Stimulated activated CD4-positive, alpha-beta T cell treated with anti-CD3 and anti-CD28 coated beads, TNF-alpha, amount 100 ng/mL, for 4 hours (primary cell): ENCODE results near the gene NAT8L.

Source experiments
- DNase-seq, 3 experiments: peaks; one replicate each; pipeline ENCODE4 v3.0.0-alpha.2; 2020; ENCODE audit warnings: low read depth in 3 of 3

NAT8L gene

GRCh38 chr4:2092669-2093053 is 33.5 kb downstream of the NAT8L start:
- DNase-seq, result no peak

GRCh38 chr4:2093265-2093664 is 34.1 kb downstream of the NAT8L start:
- no peak for DNase-seq

- DNase-seq, result no peak
Observed at GRCh38 chr4:2094545-2094944, 35.4 kb downstream of the NAT8L start.

GRCh38 chr4:2095236-2096072 is 36.3 kb downstream of the NAT8L start:
- no peak for DNase-seq

DNA sequence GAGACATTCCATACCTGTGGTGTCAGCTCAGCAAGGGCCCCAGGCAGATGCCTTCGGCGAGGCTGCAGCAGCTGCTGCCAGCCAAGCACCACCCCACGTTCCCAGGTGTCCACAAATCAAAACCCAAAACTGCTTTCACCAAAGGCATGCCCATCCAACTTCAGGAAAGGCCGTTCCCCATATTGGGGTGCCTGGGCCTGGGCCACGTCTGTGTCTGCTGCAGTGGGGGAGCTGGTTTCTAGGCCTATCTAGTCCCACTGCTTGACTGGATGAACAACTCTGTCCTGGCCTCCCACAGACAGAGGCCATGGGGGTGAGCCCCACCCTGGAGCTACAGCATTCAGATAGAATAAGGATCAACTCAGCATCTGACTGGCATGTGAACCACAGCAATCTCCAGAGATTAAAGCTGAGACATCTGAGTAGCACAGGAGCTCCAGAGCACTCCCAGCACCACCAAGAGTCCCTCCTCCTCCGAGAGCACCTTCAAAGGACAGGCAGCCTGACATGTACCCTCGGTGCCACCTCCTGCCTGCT is 37.0 kb downstream of the NAT8L start:
- DNase-seq, result no peak

- DNase-seq, result no peak
Observed at GRCh38 chr4:2101346-2102044, 42.4 kb downstream of the NAT8L start.

- no peak for DNase-seq
Observed at GRCh38 chr4:2102045-2102883, 43.1 kb downstream of the NAT8L start.

DNA sequence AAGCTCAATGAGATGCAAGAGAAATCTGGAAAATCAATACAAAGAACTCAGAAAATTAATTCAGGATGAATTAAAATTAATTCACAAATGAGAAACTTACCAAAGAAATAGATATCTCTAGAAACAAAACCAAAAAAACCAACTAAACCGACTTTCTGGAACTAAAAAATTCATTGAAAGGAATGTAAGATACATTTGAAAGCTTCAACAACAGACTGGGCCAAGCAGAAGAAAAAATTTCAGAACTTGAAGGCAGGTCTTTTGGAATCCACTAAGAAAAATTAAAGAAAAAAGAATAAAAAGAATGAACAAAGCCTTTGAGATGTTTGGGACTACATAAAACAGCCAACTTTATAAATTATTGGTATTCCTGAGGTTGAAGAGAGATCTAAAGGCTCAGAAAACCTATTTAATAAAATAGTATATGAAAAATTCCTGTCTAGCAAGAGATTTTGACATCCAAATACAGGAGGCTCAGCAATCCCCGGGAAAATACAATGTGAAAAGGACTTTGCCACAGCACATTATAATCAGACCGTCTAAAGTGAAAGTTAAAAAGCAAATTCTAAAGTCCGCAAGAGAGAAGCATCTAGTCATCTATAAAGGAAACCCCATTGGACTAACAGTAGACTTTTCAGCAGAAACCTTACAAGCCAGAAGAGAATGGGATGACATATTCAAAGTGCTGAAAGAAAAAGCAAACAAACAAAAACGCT is 44.2 kb downstream of the NAT8L start:
- no peak for DNase-seq

- DNase-seq, result no peak
Observed at GRCh38 chr4:2103843-2104547, 44.9 kb downstream of the NAT8L start.

- no peak for DNase-seq
Observed at GRCh38 chr4:2104556-2105345, 45.6 kb downstream of the NAT8L start.

DNA sequence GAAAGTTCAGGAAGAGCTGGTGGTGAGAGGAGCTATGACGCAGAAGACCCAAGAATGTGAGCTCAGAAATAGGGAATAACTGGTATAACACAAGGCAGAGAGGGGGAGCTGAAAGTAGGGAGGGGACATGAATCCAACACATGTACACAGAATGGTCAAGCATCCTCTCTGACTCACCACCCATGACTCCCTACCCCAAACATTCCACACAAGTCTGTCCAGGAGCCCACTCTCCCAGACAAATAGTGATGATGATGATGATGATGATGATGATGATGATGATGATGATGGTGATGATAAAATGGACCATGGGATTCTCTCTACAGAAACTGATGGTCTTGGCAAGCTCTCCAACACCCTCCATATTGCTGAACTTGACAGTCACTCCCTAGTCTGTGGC is 46.4 kb downstream of the NAT8L start:
- no peak for DNase-seq

DNA sequence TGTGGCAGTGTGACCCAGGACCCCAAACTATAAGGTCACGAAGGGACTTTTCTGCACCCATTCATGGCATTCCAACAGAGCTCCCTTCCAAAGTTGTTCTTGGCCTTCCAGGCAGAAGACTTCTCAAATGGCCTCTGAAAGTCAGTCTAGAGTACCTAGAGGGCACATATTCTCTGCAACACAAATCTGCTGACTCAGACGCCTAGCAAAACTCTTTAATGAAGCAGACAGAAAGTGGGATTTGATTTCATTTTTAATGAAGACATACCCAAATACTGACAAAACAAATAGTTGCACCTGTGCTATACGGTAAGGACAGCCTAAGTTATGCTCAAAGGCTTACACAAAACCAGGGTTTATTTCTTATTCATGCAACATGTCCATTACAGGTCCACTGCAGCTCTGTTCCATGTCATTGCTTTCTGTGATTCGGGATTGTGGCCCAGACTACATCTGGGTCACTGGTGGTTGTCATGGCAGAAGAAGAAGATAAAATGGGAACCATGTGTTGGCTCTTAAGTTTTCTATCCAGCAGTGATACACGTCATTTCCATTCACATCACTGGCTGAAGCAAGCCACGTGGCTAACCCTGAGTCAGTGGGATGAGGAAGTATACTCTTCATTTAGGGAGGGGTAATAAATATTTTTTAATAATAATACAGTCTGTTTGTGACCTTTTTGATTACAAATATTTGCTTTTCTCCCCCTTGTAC is 57.7 kb downstream of the NAT8L start:
- DNase-seq, result no peak
